BLaER1 (cell line): Measurements from ENCODE around the gene ISG15.

Experiments used
- H3K27ac ChIP-seq: shearing (Covaris generic); formaldehyde crosslinking; 2 replicates; pipeline ENCODE4 v1.8.1; 2022
- H3K27me3 ChIP-seq: shearing (Covaris generic); formaldehyde crosslinking; 2 replicates; pipeline ENCODE4 v1.8.1; 2022
- H3K36me3 ChIP-seq: shearing (Covaris generic); formaldehyde crosslinking; 2 replicates; pipeline ENCODE4 v1.8.1; 2022
- H3K4me1 ChIP-seq: shearing (Covaris generic); formaldehyde crosslinking; 2 replicates; pipeline ENCODE4 v1.8.1; 2022
- H3K4me2 ChIP-seq: shearing (Covaris generic); formaldehyde crosslinking; 2 replicates; pipeline ENCODE4 v1.8.1; 2022
- H3K4me3 ChIP-seq: shearing (Covaris generic); formaldehyde crosslinking; 2 replicates; pipeline ENCODE4 v1.8.1; 2022
- H3K9ac ChIP-seq: shearing (Covaris generic); formaldehyde crosslinking; 2 replicates; pipeline ENCODE4 v1.8.1; 2022
- H3K9me3 ChIP-seq: shearing (Covaris generic); formaldehyde crosslinking; 2 replicates; pipeline ENCODE4 v1.8.1; 2022
- H4K20me1 ChIP-seq: shearing (Covaris generic); formaldehyde crosslinking; 2 replicates; pipeline ENCODE4 v1.8.1; 2022
- Cebpa-rat ChIP-seq: shearing (Covaris generic); IDR thresholded peaks from 2 replicates; pipeline ENCODE4 v1.8.1; 2022

Gene ISG15

DNA sequence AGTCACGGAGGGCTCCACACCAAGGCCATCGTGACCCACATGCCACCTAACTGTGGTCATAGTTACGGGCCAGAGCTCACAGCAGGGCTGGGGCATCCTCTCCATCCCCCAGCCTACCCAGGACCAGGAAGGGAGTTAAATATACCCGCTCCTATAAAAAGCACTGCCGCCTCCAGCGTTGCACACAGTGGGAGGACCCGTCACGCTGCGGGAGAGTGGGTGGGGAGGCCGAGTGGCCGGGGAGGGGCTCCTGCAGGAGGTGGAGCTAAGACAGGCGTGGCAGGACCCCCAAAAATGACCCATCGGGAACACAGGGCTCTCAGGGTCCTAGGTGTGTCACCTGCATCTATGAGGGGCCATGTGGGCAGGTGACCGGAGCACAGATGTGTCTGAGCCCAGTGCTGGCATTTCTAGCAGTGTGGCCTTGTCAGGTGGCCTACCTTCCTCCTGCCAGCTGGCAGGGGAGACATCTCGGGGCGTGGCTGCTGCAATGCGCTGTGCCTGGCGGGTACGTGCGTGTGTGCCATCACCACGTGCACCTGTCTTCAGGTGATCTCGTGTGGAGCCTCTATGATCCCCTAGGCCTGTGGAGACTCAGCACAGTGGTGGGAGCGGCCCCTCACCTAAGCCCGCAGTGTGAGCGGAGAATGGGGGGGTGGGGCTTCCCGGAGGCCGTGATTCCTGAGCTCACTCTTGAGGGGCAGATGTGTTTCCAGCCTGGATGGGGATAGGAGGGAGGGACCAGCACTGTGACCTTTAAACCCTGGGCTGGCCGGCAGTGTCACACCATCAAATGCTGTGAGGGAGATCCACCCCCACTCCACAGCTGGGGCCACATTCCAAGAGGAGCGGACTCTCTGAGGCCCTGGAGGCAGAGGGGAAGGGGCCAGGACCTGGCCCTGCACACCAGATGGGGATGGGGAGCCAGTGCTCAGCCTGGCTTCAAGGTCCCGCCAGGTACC is 24.4 kb downstream of the ISG15 start:
- H3K4me1 ChIP-seq = peaks cover 68% of the 10 kb centered on the region
- H3K9me3 ChIP-seq = no peaks in the 10 kb centered on the region
- H3K4me2 ChIP-seq = peak overlapping the region; percentile 99
- no peak overlapping the region for H3K27ac ChIP-seq
- H3K36me3 ChIP-seq = peaks cover 27% of the 10 kb centered on the region
- peaks cover 83% of the 10 kb centered on the region for H4K20me1 ChIP-seq
- no peak overlapping the region; the same call in 1 of the 2 replicates for H3K4me3 ChIP-seq
- H3K27me3 ChIP-seq = peaks cover 22% of the 10 kb centered on the region
- 0 out of 2 replicates have a peak overlapping the region, but pooled peaks have one; percentile 19 for H3K9ac ChIP-seq
- TF ChIP-seq Cebpa-rat = no peak

GRCh38 chr1:1038694-1039093 is 25.4 kb downstream of the ISG15 start:
- H3K9me3 ChIP-seq = no peaks in the 10 kb centered on the region

DNA sequence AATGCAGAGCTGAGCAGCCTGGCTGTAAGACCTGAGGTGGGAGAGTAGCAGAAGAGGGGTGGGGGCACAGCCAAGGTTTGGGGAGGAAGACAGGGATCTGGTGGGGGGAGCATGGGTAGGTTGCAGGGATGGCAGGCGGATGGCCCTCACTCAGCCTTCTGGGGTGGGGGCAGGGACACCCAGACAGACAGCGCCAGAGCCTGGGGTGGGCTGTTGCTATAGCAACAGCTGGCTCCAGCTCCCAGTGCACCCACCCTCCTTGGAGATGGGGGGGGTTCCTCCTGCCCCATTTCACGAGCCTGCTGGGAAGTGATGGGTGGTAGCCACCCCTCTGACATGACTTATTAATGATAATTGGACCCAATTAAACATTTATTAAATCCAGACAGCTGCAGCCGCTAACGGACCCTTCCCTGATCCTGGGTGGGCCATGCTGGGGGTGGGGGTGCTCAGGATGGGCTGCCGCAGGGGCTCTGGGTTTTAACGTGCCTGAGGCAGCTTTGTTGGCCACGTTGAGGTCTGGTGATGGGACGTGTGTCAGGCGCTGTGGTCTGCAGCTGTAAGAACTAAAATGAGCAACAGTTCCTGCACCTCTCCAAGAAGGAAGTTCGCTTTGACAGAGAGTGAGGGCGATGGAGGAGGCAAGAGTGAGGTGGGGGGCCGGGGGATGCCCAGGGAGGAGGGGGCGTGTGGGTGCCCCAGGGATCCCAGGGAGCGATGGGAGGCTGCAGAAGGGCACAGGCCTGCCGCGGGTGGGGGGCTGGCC is 26.0 kb downstream of the ISG15 start:
- H3K4me3 ChIP-seq = peak overlapping the region; percentile 68
- peaks cover 90% of the 10 kb centered on the region for H4K20me1 ChIP-seq
- TF ChIP-seq Cebpa-rat = no peak
- peaks cover 44% of the 10 kb centered on the region for H3K36me3 ChIP-seq
- peak overlapping the region; percentile 70; the same call in 1 of the 2 replicates for H3K9ac ChIP-seq
- H3K9me3 ChIP-seq = no peaks in the 10 kb centered on the region
- H3K27me3 ChIP-seq = peaks cover 12% of the 10 kb centered on the region
- no peak overlapping the region for H3K27ac ChIP-seq
- peak overlapping the region; percentile 99 for H3K4me2 ChIP-seq
- peaks cover 60% of the 10 kb centered on the region for H3K4me1 ChIP-seq

More at GRCh38 chr1:1038694-1039093, 25.4 kb downstream of the ISG15 start:
- Histone ChIP-seq H3K4me2 (peak overlapping the region; percentile 99), H3K36me3 (peaks cover 38% of the 10 kb centered on the region), H3K4me1 (peaks cover 66% of the 10 kb centered on the region), H3K27ac (no peak overlapping the region), H4K20me1 (peaks cover 91% of the 10 kb centered on the region), H3K9ac (no peak overlapping the region), H3K4me3 (peak overlapping the region; percentile 68; the same call in 1 of the 2 replicates), H3K27me3 (peaks cover 18% of the 10 kb centered on the region)
- no peak for TF ChIP-seq Cebpa-rat

DNA sequence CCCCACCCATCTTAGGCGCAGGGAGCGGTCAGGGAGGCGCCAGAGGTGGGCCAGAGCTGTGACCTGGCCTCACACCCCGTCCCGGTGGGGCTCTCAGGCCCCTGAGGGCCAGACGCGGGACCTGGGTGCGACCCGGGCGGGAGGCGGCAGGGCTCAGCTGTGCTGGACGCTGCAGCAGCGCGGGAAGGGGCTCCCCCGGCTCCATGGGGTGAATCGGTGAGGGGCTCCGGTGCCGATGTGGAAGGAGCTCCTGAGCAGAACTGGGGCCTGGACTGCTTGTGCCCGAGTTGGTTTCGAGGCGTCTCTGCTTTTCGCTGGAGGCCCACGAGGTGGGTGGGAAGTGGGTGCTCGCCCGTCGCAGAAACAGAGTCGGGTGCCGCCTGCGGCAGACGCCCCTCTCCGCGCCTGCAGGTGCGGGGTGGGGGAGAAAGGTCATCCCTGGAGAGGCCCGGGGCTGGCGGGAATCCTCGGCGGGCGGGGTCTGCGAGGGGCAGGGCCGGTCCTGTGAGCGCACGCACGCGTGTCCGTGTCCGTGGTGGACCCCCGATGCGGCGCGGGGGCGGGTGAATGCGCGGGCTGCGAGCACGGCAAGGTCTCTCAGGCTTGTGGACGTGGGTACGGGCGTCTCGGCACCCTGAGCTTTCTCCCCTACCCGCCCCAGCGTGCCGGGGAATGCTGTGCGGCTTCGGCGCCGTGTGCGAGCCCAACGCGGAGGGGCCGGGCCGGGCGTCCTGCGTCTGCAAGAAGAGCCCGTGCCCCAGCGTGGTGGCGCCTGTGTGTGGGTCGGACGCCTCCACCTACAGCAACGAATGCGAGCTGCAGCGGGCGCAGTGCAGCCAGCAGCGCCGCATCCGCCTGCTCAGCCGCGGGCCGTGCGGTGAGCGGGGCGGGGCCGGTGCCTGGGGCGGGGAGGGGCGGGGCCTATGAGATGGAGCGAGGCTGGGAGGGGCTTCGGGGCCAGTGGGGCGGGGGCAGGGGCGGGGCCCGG is 27.0 kb downstream of the ISG15 start:
- Histone ChIP-seq H3K4me1 (peaks cover 53% of the 10 kb centered on the region), H3K4me3 (peak overlapping the region; percentile 68), H4K20me1 (peaks cover 92% of the 10 kb centered on the region), H3K36me3 (peaks cover 52% of the 10 kb centered on the region), H3K9me3 (no peaks in the 10 kb centered on the region), H3K9ac (peak overlapping the region; percentile 70), H3K27me3 (peaks cover 6% of the 10 kb centered on the region; the same call in 1 of the 2 replicates), H3K27ac (peak overlapping the region; percentile 59; the same call in 1 of the 2 replicates), H3K4me2 (peak overlapping the region; percentile 99)
- no peak for TF ChIP-seq Cebpa-rat

DNA sequence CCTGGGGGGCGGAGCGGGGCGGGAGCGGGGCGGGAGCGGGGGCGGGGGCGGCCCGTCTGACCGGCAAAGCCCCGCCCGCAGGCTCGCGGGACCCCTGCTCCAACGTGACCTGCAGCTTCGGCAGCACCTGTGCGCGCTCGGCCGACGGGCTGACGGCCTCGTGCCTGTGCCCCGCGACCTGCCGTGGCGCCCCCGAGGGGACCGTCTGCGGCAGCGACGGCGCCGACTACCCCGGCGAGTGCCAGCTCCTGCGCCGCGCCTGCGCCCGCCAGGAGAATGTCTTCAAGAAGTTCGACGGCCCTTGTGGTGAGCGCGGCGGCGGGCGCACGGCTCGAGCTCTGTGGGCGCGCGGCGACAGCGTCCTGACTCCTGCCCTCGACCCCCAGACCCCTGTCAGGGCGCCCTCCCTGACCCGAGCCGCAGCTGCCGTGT is 27.8 kb downstream of the ISG15 start:
- no peak for TF ChIP-seq Cebpa-rat
- Histone ChIP-seq H3K27ac (no peak overlapping the region), H3K4me2 (no peak overlapping the region; the same call in 1 of the 2 replicates), H3K4me3 (no peak overlapping the region), H3K4me1 (peaks cover 45% of the 10 kb centered on the region), H3K27me3 (peaks cover 6% of the 10 kb centered on the region; the same call in 1 of the 2 replicates), H3K36me3 (peaks cover 52% of the 10 kb centered on the region), H3K9ac (no peak overlapping the region), H3K9me3 (no peaks in the 10 kb centered on the region), H4K20me1 (peaks cover 89% of the 10 kb centered on the region)

GRCh38 chr1:1041873-1042272 is 28.6 kb downstream of the ISG15 start:
- Histone ChIP-seq H4K20me1 (peaks cover 81% of the 10 kb centered on the region), H3K36me3 (peaks cover 56% of the 10 kb centered on the region)

DNA sequence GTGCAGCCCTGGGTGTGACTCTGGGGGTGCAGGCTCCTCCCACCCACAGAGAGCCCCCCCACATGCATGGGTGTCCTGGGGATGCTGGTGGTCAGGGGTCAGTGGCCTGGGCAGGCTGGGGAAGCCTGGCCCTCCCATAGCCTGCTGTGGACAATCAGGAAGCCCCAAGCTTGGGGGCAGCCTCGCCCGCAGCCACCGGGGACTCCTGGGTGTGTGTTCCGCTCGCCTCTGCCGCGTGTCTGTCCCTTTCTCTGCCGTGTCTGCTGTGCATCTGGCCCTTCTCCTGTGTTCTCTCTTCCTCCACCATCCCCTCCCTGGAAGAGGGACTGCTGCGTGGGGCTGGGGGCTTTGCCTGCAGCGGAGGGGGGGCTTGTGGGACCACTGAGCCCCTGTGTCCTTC is 29.5 kb downstream of the ISG15 start:
- Histone ChIP-seq H3K4me1 (peaks cover 28% of the 10 kb centered on the region), H3K4me3 (no peak overlapping the region), H4K20me1 (peaks cover 72% of the 10 kb centered on the region), H3K9ac (no peak overlapping the region), H3K27me3 (peaks cover 6% of the 10 kb centered on the region; the same call in 1 of the 2 replicates), H3K4me2 (no peak overlapping the region), H3K36me3 (peaks cover 66% of the 10 kb centered on the region), H3K9me3 (no peaks in the 10 kb centered on the region), H3K27ac (no peak overlapping the region)
- TF ChIP-seq Cebpa-rat = no peak

More at GRCh38 chr1:1041873-1042272, 28.6 kb downstream of the ISG15 start:
- Histone ChIP-seq H3K4me3 (no peak overlapping the region), H3K9ac (no peak overlapping the region), H3K9me3 (no peaks in the 10 kb centered on the region), H3K27me3 (peaks cover 6% of the 10 kb centered on the region; the same call in 1 of the 2 replicates), H3K4me1 (peaks cover 37% of the 10 kb centered on the region), H3K4me2 (no peak overlapping the region), H3K27ac (no peak overlapping the region)
- TF ChIP-seq Cebpa-rat = no peak

- no peaks in the 10 kb centered on the region for H3K9me3 ChIP-seq
- peaks cover 66% of the 10 kb centered on the region for H3K36me3 ChIP-seq
- no peak for TF ChIP-seq Cebpa-rat
- H3K4me1 ChIP-seq = peaks cover 22% of the 10 kb centered on the region
- no peak overlapping the region for H3K27ac ChIP-seq
- no peak overlapping the region for H3K4me2 ChIP-seq
- no peak overlapping the region for H3K4me3 ChIP-seq
- H3K9ac ChIP-seq = no peak overlapping the region
- peaks cover 6% of the 10 kb centered on the region; the same call in 1 of the 2 replicates for H3K27me3 ChIP-seq
- H4K20me1 ChIP-seq = peaks cover 66% of the 10 kb centered on the region
Measured at GRCh38 chr1:1043411-1043810, 30.1 kb downstream of the ISG15 start.

GRCh38 chr1:1043921-1044320 is 30.6 kb downstream of the ISG15 start:
- Histone ChIP-seq H3K4me3 (no peak overlapping the region), H4K20me1 (peaks cover 61% of the 10 kb centered on the region), H3K36me3 (peaks cover 66% of the 10 kb centered on the region), H3K4me2 (no peak overlapping the region), H3K27ac (no peak overlapping the region), H3K9ac (no peak overlapping the region), H3K27me3 (peaks cover 6% of the 10 kb centered on the region; the same call in 1 of the 2 replicates), H3K4me1 (peaks cover 17% of the 10 kb centered on the region), H3K9me3 (no peaks in the 10 kb centered on the region)
- TF ChIP-seq Cebpa-rat = no peak
